GM21367 (cell line): ENCODE results near the gene OMG.
"Not testable (repeated sequence)": the region's sequence is repeated elsewhere in the genome, so short reads cannot be mapped to it uniquely, and the experiment has no call there.

Source experiments
- ATAC-seq: cut with Tn5 transposase; IDR thresholded peaks from one replicate; pipeline ENCODE4 v1.9.1; 2021; ENCODE audit not compliant: unreplicated experiment

OMG gene

DNA sequence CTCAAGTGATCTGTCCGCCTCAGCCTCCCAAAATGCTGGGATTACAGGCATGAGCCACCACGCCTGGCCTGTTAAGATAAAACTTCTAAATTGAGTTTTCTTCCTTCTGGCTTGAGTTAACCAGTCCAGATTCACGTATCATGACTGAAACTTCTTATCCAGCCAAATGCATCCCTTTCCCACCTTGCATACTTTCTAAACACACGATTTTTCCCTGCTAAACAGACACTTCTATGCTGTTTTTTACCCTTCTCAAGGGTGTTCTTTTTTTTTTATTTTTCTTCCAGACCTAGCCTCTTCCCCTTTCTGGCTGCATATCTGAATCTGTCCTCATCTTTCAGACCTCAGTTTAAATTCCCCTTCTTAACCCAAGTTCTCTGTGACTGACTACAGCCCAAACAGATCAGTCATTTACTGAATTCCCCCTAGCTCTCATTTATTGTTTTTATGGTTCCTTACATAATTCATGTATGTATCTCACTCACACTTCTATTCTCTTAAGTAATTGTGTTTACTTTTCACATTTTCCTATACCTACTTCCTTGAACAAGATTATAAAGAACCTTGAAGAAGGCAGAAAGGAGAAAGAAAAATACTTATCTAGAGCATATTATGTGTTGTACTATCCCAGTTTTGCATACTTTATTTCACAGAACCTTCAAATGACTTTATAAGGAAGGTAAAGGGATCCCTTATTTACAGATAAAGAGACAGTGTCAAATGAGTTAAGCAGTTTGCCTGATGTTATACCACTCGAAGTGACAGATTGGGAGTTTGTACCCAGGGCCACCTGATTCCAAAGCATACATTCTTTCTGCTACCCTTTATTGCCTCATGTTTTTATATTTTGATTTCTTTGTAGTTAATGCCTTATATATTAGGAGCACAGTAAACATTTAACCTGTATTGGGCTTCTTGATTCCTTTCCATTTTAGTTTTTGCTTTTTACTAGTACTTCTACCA is 11.6 kb upstream of the OMG start:
- no peak for ATAC-seq

DNA sequence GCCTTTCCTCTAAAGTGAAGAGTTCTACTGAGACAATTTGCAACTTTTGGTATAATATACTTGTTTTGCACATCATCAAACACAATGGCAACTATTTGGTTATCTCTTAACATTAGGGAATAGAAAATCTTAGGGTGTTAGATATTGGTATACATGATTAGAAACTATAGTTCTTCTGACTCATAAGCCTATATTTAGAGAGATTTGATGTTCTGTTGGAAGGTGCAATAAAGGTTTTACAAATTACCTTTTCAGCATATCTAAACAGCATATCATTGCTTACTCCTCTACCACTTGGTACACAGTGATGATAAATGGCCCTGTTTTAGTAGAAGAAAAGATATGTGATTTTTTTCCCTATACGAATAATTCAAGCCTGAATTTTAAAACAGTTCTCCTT is 10.6 kb upstream of the OMG start:
- ATAC-seq, result no peak

DNA sequence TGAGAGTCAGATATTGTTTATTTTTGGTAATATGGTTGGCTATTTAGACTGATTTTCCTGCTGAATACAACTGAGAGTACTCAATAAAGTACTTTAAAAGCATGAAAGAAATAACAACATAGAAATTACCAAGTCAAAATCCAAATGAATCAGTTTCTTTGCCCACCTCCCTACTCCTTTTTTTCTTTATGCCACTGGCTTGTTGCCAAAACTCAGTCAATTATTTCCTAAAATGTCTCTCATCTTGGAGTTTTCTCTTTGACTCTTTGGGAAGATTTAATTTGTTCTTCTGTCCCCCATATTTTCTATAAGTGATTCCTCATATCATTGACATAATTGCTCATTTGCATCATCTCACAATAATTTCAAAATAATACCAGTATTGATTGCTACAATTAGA is 2.6 kb upstream of the OMG start:
- ATAC-seq, result no peak

DNA sequence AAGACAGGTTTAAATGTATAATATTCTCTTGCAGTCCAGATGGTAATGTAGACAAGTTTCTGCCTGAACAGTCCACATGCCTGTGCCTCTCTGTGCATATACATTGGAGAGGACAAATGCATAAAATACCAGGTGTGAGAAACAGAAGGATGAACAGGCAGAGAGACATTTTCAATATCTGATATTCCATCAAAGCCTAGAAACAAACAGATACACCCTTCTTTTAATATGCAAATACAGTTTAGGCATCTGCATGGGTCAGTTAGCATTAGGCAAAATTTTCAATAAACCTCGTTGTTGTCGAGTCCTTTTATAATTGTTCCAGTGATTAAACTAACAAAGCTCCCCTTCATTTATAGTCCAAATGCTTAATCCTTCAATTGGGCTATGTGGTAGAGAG is 897 bp downstream of the OMG start:
- no peak for ATAC-seq

DNA sequence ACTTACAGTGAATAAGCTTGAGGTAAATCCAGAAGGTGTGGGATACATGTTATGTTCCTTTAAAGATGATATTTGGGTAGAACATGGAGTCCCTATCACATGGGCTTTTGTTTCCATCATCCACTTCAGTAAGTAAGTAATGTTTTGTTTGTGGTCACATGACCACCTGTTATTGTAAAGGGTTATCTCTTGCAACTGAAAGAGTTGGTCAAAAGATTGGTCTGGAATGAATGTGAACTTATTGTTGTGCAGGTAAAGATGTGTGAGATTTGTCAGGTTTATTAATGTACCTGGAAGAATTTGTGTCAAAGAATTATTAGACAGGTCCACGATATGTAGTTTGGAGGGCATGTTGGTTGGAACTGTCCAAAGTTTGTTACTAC is 1.6 kb downstream of the OMG start:
- no peak for ATAC-seq

DNA sequence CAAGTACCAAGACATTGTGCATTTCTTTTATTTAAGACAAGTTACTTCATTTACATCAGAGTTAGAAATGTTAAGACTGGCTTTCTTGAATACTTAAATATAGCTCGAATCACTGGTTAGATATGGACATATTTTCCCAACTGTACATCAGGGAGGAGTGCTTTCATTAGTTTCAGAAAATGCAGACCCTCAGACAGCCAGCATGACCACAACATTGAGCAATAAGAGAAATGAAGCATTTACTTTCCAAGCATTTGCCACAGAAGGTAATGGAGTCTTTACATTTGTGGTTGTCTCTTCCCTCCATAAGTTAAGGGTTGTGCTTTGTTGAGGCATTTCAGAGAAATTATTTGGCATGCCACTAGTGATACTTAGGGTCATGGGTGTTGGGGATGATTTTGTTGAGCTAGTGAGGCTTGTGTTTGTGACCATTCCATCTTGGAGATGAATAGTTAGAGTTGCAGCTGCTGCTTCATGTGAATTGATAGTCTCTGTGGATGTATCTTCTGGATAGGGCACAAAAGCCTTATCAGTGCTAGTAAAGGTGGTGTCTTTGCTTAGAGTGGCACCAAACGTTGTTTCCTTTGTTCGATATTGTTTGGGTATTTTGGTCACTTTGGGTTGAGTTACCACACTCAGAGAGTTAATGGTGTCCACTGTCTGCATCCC is 2.1 kb downstream of the OMG start:
- ATAC-seq, result no peak

DNA sequence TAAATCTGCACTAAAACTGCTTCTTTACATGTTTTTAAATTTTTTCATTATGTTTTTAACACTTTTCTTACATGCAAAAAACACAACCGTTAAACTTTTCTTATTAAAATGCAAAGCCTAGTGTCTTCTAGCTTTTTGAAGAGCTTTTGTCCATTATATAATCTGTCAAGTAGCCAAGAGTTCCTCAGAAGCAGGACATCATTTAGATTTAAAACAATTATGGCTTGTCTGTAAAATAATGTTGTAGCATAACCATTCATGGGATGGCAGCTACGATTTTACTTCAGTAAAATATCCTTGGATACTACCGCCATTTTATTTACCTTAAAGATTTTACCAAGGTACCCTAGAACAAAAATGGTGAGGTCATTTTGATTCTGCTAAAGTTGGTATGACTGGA is 2.8 kb downstream of the OMG start:
- ATAC-seq, result no peak

DNA sequence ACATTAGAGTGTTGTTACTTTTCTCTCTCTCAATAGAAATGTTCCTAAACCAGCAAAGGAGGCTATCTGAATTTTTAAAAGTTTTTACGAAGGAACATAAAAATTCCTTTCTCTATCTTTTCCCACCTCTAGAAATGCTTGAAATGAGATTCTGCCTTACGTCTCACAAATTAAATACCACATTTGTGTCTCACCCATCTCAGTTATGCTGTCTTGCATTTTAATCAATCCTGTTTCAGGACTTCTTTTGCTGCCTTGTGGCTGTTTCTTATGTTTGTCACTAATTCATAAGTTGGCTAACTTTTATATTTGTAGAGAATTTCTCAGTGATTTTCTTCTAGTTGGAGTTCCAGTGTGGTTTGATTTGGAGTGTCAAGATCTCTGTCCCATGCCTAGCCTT is 3.5 kb downstream of the OMG start:
- no peak for ATAC-seq

DNA sequence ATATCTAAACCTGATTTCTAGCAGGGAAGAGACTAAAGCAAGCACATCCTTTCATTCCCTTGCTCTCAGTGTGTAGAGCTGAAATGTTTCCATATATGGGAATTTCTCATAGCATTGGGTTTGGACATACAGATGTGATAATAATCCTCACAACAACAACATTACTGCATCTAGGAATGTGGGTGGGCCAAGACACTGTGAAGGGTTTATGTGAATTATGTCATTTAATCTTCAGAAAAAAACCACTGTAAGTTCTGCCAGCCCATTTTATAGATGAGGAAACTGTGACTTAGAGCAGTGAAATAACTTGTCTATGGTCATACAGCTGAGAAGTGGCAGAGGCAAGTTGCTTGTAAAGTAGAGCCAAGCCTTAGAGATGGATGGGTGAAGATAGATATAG is 5.2 kb downstream of the OMG start:
- no peak for ATAC-seq

DNA sequence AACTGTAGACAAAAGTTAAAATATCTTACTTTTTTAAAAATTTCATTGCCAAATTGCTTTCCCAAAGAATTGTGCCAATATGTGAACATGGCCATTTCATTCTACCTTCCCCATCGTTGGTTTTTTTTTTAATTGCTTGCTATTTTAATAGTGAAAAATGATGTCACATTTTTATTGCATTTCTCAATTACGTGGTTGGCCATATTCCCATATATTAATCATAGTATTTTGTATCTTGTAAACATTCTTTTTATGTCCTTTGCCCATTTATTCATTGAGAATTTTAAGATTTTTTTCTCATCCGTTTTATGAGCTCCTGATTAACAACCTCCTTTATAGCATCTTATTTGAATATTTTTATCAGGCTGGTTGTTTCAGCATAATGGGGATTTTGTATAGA is 7.2 kb downstream of the OMG start:
- ATAC-seq, result no peak

DNA sequence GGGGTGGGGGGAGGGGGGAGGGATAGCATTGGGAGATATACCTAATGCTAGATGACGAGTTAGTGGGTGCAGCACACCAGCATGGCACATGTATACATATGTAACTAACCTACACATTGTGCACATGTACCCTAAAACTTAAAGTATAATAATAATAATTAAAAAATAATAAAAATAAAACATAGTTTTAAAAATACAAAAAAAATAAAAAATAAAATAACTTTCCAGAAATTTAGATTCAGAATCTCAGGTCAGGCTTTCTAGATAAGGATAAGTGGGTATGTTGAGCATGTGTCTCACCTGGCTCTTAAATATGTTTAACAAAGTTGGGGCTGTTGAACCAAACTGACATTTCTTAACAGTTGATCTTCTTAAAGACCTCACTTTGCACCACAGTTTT is 9.1 kb downstream of the OMG start:
- not testable (repeated sequence) for ATAC-seq

DNA sequence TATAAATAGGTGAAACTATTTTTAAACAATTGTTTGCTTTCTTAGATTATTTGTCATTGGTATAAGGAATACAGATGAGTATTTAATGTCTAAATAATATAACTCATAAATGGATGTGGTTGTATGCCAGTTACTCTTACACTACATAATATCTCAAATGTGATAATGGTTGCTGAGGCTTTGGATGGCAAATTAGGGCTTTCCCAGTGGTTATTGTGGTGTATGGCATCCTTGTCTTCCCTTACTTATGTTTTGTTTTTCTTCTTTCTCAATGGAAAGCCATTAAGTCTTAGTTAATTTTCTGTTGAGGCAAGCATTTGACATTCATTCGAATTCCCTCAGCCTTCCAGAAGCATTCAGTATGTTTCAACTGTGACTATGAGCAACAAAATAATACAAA is 10.5 kb downstream of the OMG start:
- ATAC-seq, result no peak

DNA sequence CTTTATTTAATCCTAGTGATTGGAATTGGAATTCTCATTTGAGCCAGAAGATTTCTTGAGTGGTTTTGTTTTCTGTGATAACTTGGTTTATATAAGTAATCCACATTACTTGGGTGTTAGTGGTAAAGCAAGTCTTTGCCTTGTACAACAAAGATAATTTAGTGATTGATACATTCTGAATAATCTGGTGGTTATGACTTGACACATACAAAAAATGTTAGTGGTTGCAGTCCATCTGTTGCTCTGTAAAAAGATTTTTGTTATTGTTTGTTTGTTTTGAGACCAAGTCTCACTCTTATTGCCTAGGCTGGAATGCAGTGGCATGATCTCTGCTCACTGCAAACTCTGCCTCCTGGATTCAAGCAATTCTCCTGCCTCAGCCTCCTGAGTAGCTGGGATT is 13.2 kb downstream of the OMG start:
- no peak for ATAC-seq

DNA sequence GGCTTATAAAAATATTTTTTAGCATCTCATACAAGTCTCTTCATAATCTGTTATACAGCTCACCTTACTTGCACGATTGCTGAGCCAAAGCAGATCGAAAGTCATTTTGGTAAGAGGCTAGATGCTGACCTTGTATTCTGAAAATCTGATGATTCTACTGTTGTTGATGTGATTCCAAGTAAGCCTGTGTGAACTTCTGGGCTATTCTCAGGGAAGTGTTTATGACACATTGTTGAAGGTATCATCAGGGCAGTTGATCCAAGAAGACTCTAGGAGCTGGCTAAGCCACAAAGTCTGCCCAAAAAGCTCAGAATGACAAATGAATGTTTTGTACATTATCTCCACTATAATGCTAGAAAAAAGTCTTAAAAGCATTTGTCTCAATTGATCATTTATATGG is 16.0 kb downstream of the OMG start:
- no peak for ATAC-seq

DNA sequence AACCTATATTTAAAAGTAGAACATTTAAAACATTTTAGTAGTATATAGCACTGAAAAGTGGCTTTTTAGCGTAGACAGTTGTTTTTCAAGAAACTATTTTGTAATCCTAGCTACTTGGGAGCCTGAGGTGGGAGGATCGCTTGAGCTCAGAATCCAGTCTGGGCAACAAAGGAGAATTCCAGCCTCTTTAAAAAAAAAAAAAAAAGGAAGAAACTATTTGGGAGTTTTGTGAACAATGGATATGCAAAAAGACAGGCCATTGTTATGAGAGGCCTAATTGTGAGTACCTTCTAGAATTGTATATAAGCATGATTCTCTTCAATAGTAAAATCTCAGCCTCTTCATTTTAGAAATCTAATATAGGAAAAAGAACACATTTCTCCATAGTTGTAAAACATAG is 17.6 kb downstream of the OMG start:
- no peak for ATAC-seq

DNA sequence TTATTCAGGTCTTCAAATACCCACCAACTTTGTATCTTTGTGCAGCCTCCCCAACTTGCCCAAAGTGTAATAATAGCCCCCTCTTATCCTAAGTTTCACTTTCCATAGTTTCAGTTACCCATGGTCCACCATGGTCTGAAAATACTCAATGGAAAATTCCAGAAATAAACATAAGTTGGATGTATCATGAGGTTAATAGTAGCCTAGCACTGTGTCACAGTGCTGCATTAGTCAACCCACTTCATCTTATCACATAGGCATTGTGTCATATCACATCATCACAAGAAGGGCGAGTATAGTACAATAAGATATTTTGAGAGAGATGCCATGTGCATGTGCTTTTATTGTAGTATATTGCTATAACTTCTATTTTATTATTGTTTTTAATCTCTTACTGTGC is 21.9 kb downstream of the OMG start:
- ATAC-seq, result no peak

DNA sequence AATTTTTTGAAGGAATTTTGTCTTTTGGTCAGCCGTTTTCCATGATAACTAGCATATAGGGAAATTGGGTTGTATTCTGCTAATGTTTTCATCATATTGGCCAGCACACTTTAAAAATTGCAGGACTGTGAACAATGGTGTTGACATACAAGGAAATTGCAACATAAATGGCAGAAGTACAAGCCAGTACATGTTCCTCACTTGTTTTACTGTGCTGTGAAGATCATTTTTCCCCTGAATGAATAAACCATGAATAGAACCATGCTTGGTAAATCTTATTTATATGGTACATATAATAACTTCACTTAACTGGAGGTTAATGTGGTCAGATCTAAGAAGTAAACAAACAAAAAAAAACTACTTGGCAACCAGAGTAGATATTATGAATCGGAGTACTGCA is 22.8 kb downstream of the OMG start:
- no peak for ATAC-seq

DNA sequence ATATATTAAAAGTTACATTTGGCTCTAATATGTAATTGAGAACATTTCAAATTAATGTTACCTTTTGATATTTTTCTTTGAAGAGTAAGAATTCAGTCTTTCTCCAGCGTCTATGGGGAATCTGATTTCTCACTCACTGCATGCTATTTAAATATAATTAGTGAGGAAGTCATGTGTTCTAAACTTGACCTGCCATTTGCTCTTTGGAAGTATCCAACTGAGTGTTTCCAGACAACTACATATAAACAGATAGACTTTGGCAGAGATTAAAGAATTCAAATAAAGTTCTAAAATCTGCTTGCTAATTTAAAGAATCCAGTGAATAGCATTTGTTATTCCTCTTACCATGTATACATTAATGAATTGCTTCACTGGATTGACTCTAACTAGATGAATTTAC is 23.5 kb downstream of the OMG start:
- ATAC-seq, result no peak

DNA sequence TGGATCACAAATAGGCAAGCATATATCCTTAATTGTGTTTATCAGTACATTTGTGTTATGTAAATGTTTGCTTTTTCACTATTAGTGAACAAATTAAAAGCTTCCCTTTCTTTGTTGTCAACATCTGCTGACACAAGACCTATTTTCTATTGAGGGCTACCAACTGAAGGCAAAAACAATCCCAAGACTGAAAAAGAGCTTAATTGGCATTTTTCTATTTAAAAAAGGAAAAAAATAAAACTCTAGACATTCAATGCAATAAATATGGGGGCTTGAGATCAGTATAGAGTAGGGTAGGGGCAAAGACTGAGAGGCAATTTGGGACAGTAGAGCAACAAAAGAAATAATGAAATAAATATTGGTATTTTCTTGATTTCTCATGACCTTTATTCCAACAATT is 24.2 kb downstream of the OMG start:
- no peak for ATAC-seq

DNA sequence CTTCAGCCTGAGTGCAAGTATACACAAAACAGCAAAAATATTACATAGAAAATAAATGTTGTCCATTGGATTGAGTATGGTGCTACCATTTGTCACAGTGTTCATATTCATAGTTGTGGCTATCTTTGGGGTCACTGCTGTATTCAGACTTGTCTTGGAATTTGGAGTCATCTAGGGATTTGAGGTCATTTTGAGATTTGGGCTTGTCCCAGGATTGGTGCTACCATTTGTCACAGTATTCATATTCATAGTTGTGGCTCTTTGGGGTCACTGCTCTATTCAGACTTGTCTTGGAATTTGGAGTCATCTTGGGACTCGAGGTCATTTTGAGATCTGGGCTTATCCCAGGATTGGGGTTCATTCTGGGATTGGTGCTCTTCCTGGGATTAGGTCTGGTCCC is 24.8 kb downstream of the OMG start:
- ATAC-seq, result no peak

DNA sequence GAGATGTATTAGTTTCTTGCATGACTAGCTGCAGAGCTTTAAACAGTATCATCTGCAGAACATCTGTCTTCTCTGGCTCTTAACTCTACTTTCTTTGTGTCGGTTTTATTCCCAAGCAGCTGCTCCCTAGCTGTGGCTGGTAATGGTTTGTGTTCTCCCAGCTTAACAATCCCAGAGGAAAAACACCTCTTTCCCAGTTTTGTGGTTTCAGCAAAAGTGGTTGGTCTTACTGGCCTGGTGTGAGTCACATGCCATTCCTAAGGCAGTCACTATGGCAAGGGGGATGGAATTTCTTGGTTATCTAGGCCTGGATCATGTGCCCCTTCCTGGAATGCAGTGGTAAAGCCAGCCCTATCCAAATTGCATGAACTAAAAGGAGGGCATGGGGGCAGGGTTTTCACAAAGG is 27.5 kb downstream of the OMG start:
- no peak for ATAC-seq

DNA sequence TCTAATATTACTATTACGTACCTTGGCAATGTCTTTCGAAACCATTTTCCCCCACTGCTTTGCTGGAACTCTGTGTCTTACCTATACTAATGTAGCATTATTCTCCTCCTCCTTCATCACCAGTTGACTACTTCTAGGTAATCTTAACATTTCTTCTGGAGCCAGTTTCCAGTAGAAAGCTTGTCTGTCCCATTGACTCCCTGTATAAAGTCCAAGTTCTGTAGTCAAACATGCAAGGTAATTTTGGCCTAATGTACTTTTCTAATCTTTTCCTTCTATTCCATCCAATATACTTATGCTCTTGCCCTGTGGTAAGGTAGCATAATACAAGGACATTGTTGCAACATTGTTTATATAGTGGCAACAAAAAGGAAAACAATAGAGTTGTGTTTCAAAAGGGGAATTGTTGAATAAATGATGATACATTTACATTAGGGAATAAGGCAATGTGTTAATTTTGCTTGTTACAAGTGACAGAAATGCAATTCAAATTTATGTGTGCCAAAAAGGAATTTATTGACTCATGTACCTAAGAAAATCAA is 27.9 kb downstream of the OMG start:
- no peak for ATAC-seq
